H9 (cell line): ENCODE data around the gene MRPL43. TPM values are rescaled to one million over a fixed set of nuclear protein-coding genes. Genes with fewer than 3 reads are reported as not detected.

Source experiments
- DNase-seq: peaks from one replicate; pipeline ENCODE4 v3.0.0-alpha.2; 2017
- H2AFZ ChIP-seq: one replicate; pipeline ENCODE4 v1.6.1; 2013; ENCODE audit warnings: mild to moderate bottlenecking, low read length, control low read depth, moderate library complexity
- H2AK5ac ChIP-seq: 2 replicates; pipeline ENCODE4 v1.6.1; 2013; ENCODE audit warnings: low read length, control low read depth, mixed read lengths; ENCODE audit not compliant: insufficient read length
- H2BK120ac ChIP-seq: one replicate; pipeline ENCODE4 v1.6.1; 2013; ENCODE audit warnings: low read depth, mild to moderate bottlenecking, low read length, control low read depth, inconsistent platforms; ENCODE audit not compliant: poor library complexity, severe bottlenecking
- H2BK12ac ChIP-seq: 2 replicates; pipeline ENCODE4 v1.6.1; 2013; ENCODE audit warnings: low read length, control low read depth, mixed read lengths, low read depth; ENCODE audit not compliant: insufficient read length
- H2BK15ac ChIP-seq: 2 replicates; pipeline ENCODE4 v1.6.1; 2013; ENCODE audit warnings: low read depth, low read length, control low read depth
- H2BK20ac ChIP-seq: one replicate; pipeline ENCODE4 v1.6.1; 2013; ENCODE audit warnings: low read depth, mild to moderate bottlenecking, low read length, control low read depth, inconsistent platforms; ENCODE audit not compliant: poor library complexity, severe bottlenecking
- H2BK5ac ChIP-seq: 2 replicates; pipeline ENCODE4 v1.6.1; 2013; ENCODE audit warnings: low read length, control low read depth, mixed read lengths; ENCODE audit not compliant: insufficient read length
- H3K14ac ChIP-seq: 2 replicates; pipeline ENCODE4 v1.6.1; 2013; ENCODE audit warnings: low read length, control low read depth; ENCODE audit not compliant: insufficient read depth
- H3K18ac ChIP-seq: 2 replicates; pipeline ENCODE4 v1.6.1; 2013; ENCODE audit warnings: low read depth, mild to moderate bottlenecking, mixed read lengths, low read length, control low read depth; ENCODE audit not compliant: insufficient read length
- H3K23ac ChIP-seq: 2 replicates; pipeline ENCODE4 v1.6.1; 2013; ENCODE audit warnings: low read length, control low read depth, mixed read lengths, low read depth; ENCODE audit not compliant: insufficient read length
- H3K23me2 ChIP-seq: 2 replicates; pipeline ENCODE4 v1.6.1; 2013; ENCODE audit warnings: low read depth, mild to moderate bottlenecking, mixed read lengths, low read length, control low read depth; ENCODE audit not compliant: insufficient read length, poor library complexity, severe bottlenecking
- H3K27ac ChIP-seq: 2 replicates; pipeline ENCODE4 v1.5.1; 2013; ENCODE audit warnings: low read length, control low read depth, mixed read lengths, low read depth; ENCODE audit not compliant: insufficient read length
- H3K27me3 ChIP-seq: 2 replicates; pipeline ENCODE4 v1.6.1; 2013; ENCODE audit warnings: low read length, control low read depth, inconsistent platforms; ENCODE audit not compliant: insufficient read depth
- H3K4ac ChIP-seq: 2 replicates; pipeline ENCODE4 v1.6.1; 2013; ENCODE audit warnings: low read depth, mild to moderate bottlenecking, control low read depth, inconsistent platforms, low read length, moderate library complexity
- H3K4me1 ChIP-seq: 2 replicates; pipeline ENCODE4 v1.6.1; 2013; ENCODE audit warnings: low read length, control low read depth, inconsistent platforms; ENCODE audit not compliant: insufficient read depth
- H3K4me2 ChIP-seq: 2 replicates; pipeline ENCODE4 v1.6.1; 2013; ENCODE audit warnings: low read length, control low read depth, mixed read lengths; ENCODE audit not compliant: insufficient read length, insufficient read depth
- H3K56ac ChIP-seq: 2 replicates; pipeline ENCODE4 v1.6.1; 2013; ENCODE audit warnings: low read depth, mild to moderate bottlenecking, mixed read lengths, low read length, control low read depth; ENCODE audit not compliant: insufficient read length
- H3K79me1 ChIP-seq: 2 replicates; pipeline ENCODE4 v1.6.1; 2013; ENCODE audit warnings: low read depth, mild to moderate bottlenecking, moderate library complexity, low read length, control low read depth, inconsistent platforms; ENCODE audit not compliant: insufficient read depth, poor library complexity, severe bottlenecking
- H3K79me2 ChIP-seq: 2 replicates; pipeline ENCODE4 v1.6.1; 2013; ENCODE audit warnings: low read length, control low read depth, inconsistent platforms; ENCODE audit not compliant: insufficient read depth
- H3K9ac ChIP-seq: 2 replicates; pipeline ENCODE4 v1.6.1; 2013; ENCODE audit warnings: low read length, control low read depth, mixed read lengths; ENCODE audit not compliant: insufficient read length; ENCODE audit errors: extremely low read depth
- H3K9me3 ChIP-seq: one replicate; pipeline ENCODE4 v1.6.1; 2013; ENCODE audit warnings: low read depth, low read length, inconsistent platforms; ENCODE audit not compliant: control insufficient read depth
- H3T11ph ChIP-seq: one replicate; pipeline ENCODE4 v1.6.1; 2013; ENCODE audit warnings: mild to moderate bottlenecking, low read length, control low read depth, inconsistent platforms
- H4K20me1 ChIP-seq: one replicate; pipeline ENCODE4 v1.6.1; 2013; ENCODE audit not compliant: control insufficient read depth, insufficient read length, insufficient read depth
- H4K5ac ChIP-seq: 2 replicates; pipeline ENCODE4 v1.6.1; 2013; ENCODE audit warnings: low read depth, mild to moderate bottlenecking, mixed read lengths, low read length, control low read depth; ENCODE audit not compliant: insufficient read length
- H4K8ac ChIP-seq: replicated peaks from 2 replicates; pipeline ENCODE4 v1.6.1; 2013; ENCODE audit warnings: low read length, control low read depth, mixed read lengths, low read depth; ENCODE audit not compliant: insufficient read length
- H4K91ac ChIP-seq: 2 replicates; pipeline ENCODE4 v1.6.1; 2013; ENCODE audit warnings: low read depth, mild to moderate bottlenecking, moderate library complexity, mixed read lengths, low read length, control low read depth; ENCODE audit not compliant: insufficient read length
- H3K27ac Mint-ChIP-seq, 3 experiments: 2 replicates in 2 of 3; 3 replicates in 1 of 3; pipeline ENCODE4 v1.8.0; 2020 to 2021; ENCODE audit warnings: mixed read lengths in 3 of 3, mild to moderate bottlenecking in 1 of 3, moderate library complexity in 1 of 3
- H3K27me3 Mint-ChIP-seq: 2 replicates; pipeline ENCODE4 v1.8.0; 2021; ENCODE audit warnings: low read depth, mild to moderate bottlenecking, moderate library complexity, mixed read lengths
- H3K36me3 Mint-ChIP-seq, 3 experiments: 2 replicates in 2 of 3; 3 replicates in 1 of 3; pipeline ENCODE4 v1.8.0; 2020 to 2021; ENCODE audit warnings: low read depth in 3 of 3, mixed read lengths in 3 of 3; ENCODE audit not compliant: insufficient read depth in 1 of 3
- H3K4me1 Mint-ChIP-seq, 2 experiments: 2 replicates each; pipeline ENCODE4 v1.8.0; 2020; ENCODE audit warnings: mixed read lengths in 2 of 2
- H3K4me3 Mint-ChIP-seq, 2 experiments: 2 replicates in 1 of 2; 3 replicates in 1 of 2; pipeline ENCODE4 v1.8.0; 2020 to 2021; ENCODE audit warnings: mild to moderate bottlenecking in 2 of 2, mixed read lengths in 2 of 2, moderate library complexity in 1 of 2
- H3K9me3 Mint-ChIP-seq, 2 experiments: 2 replicates in 1 of 2; 3 replicates in 1 of 2; pipeline ENCODE4 v1.8.0; 2020; ENCODE audit warnings: mild to moderate bottlenecking in 2 of 2, mixed read lengths in 2 of 2, moderate library complexity in 1 of 2
- CTCF ChIP-seq: fragments of 200-600 bp; sonication (generic); conservative IDR thresholded peaks from 3 replicates; pipeline ENCODE4 v1.8.0; 2021; ENCODE audit warnings: antibody characterized with exemption, mild to moderate bottlenecking
- WGBS: extraction: QIAGEN DNeasy Blood & Tissue Kit; methylation state at CpG from one replicate; pipeline ENCODE4 v1.1.7; 2013; ENCODE audit warnings: missing lambda C conversion rate, low lambda C conversion rate, mixed read lengths; ENCODE audit not compliant: insufficient read length; ENCODE audit errors: extremely low coverage; 5-methylcytosine and 5-hydroxymethylcytosine counted together
- total RNA-seq: library from RNA; stranded (reverse); gene quantifications from 2 replicates; pipeline ENCODE4 v1.2.1, GENCODE V29; 2021

Gene MRPL43
- total RNA-seq, 1 experiment from 2014 or later: 70.3 TPM

GRCh38 chr10:101014966-101015581, 27.8 kb upstream of the MRPL43 start:
- Histone ChIP-seq H2BK12ac (no peak overlapping the region), H2BK120ac (no peak overlapping the region), H2BK15ac (no peak overlapping the region), H3K23ac (no peak overlapping the region), H3K79me1 (no peaks in the 10 kb centered on the region), H3K79me2 (no peaks in the 10 kb centered on the region), H3K23me2 (peaks cover 10% of the 10 kb centered on the region), H3K9ac (no peak overlapping the region), H3K4me2 (no peak overlapping the region), H4K91ac (no peak overlapping the region), H2BK5ac (no peak overlapping the region), H3K9me3 (no peaks in the 10 kb centered on the region), H2AFZ (no peak overlapping the region), H3K4ac (no peak overlapping the region), H3K27me3 (peaks cover 17% of the 10 kb centered on the region; the same call in 1 of the 2 replicates), H3K27ac (no peak overlapping the region), H3K4me1 (no peaks in the 10 kb centered on the region), H3T11ph (no peak overlapping the region), H2BK20ac (no peak overlapping the region), H4K20me1 (no peaks in the 10 kb centered on the region), H3K56ac (no peak overlapping the region), H3K14ac (no peak overlapping the region), H2AK5ac (no peak overlapping the region), H4K5ac (no peak overlapping the region), H3K18ac (no peak overlapping the region), H4K8ac (no peak overlapping the region)
- peaks cover 63% of the 10 kb centered on the region for H3K27me3 Mint-ChIP-seq
- H3K27ac Mint-ChIP-seq: no peak overlapping the region
- DNase-seq: no peak
- no peak overlapping the region for H3K4me3 Mint-ChIP-seq
- H3K9me3 Mint-ChIP-seq: no peaks in the 10 kb centered on the region; a peak in 1 of 5 replicates
- peaks cover 26 to 40% of the 10 kb centered on the region in 2 experiments for H3K4me1 Mint-ChIP-seq
- no CpG with 5 or more reads among the region's 7 CpGs for WGBS
- TF ChIP-seq CTCF: no peak
- no peaks in the 10 kb centered on the region for H3K36me3 Mint-ChIP-seq
